G401 (cell line): ENCODE results near the gene AMOT. TPM values are rescaled to one million over a fixed set of nuclear protein-coding genes. Genes with fewer than 3 reads are reported as not detected.

Experiments used
- DNase-seq: peaks from one replicate; pipeline ENCODE4 v3.0.0-alpha.2; 2015; ENCODE audit warnings: low spot score
- in situ Hi-C: cut with HindIII; loops from 2 replicates; pipeline ENCODE4 v1.10.0; 2016; ENCODE audit warnings: low sequenced_read_pairs, mixed read lengths
- total RNA-seq: library from RNA; depleted of rRNA; stranded (reverse); fragments of >200 nt; shearing (Covaris generic); gene quantifications from 2 replicates; pipeline ENCODE4 v1.2.3, GENCODE V29; 2014

AMOT gene
- total RNA-seq, 1 experiment from 2014 or later = not detected

- in situ Hi-C loops = no loop called here
- no peak for DNase-seq
These were observed 3.6 kb upstream of the AMOT start for GRCh38 chrX:112844250-112844649.

GRCh38 chrX:112841820-112842157 lies 1.2 kb upstream of the AMOT start:
- DNase-seq = no peak
- in situ Hi-C loops = no loop called here

DNA sequence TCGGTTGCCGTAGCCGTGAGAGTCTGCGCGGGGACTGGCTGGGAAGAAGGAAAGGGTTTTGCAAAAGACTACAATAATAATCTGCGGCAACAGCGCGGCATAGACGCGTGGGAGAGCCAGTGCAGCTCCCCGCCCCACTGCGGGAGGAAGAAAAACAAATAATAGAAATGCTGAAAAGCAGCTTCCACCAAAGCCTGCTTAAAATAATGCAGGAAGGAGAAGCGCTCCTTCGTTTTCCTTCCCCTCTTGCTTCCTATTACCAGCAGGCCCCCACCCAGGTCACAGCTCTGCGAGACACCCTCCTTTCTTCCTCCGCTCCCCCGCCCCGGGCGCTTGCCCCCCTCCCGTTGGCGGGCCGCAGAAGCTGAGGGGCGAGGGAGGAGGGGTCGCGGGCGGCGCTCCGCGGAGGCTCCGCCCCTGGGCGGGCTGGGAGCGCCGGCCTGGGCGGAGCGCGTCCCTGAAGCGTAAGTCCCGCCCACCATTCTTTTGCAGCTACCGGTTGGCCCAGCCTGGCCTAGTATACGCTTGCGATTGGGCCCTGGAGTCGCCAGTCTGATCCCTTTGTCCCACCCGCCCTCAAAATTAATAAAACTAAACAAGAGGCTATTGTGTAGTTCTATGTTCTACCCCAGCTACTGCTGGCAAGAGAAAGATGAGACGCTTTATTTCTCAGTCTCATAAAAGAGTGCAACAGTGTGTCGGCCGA lies 636 bp upstream of the AMOT start:
- DNase-seq = peak; percentile 88
- in situ Hi-C loops = no loop called here

DNA sequence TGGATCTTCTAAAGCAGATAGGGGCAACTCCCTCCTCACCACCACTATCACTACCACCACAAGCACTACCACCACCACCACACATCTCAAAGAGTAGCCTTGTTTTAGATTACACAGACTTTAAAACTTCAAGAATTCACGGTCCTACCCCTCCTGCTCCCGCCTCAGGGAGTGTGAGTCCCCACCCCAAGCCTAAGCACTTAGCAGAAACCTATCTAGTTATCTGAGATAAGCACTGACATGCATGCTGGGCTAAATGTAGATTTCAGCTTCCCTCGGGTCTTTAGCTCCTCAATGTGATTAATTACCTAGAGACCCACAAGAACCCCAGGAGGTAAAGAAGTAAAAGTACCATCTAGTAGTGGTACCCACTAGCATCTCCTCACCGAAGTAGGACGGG lies 775 bp downstream of the AMOT start:
- in situ Hi-C loops = no loop called here
- no peak for DNase-seq

DNA sequence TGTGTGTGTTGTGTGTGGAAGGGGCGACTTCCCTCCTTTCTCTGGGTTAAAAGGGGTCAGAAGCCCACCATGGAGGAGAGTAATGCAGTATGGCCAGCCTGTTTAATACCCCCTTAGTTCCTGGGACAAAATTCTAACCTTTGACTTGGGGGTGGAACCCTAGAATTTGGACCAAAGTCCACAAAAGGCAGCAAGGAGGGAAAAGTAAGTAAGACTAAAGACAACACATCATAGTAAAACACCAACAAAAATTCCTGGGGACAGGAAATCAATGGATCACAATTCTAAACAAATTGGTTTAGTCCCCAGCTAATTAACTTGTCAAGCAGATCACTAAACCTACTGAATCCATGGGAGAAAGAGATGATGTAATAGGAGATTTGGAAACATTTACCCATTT lies 3.1 kb downstream of the AMOT start:
- no peak for DNase-seq
- in situ Hi-C loops = no loop called here

GRCh38 chrX:112835019-112835418 lies 5.6 kb downstream of the AMOT start:
- DNase-seq = no peak
- in situ Hi-C loops = no loop called here

DNA sequence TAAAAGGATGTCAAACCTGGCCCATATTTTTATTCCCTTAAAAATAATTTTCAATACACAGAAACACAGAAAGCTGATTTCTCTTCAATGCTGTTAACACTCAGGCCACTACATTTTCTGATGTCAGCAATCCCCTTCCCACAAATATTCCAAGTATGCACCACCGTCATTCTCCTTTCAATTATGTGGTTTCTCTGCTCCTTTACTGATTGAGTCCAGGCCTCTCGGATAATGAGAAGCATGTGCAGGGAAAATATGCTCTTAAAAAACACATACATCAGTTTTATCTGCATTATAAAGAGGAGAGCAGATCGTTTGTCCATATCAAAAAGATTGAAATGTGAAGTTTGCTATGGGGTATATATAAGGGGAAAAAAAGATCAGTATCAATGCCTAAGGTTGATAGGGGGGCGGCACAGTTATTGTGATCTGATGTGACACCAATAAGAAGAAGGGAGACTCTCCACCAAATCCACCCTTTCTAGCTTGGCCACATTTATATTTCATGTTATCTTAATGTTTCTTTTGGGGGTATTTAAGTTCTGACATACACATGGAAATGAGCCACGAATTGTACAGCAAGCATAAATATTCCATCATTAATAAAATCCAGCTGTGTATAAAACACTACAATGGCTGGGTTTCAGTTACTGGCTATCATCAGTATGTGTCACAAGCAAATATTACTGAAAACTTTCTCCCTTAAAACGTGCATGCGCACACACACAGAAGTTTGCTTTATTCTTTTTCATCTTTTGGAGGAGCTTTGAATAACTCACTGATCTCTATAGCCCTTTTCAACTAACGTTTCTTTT lies 6.4 kb downstream of the AMOT start:
- in situ Hi-C loops = no loop called here
- DNase-seq = no peak

GRCh38 chrX:112832481-112833095 lies 8.0 kb downstream of the AMOT start:
- DNase-seq = no peak

GRCh38 chrX:112830540-112830939 lies 10.1 kb downstream of the AMOT start:
- no peak for DNase-seq
- in situ Hi-C loops = no loop called here

More at GRCh38 chrX:112832481-112833095, 8.0 kb downstream of the AMOT start:
- in situ Hi-C loops = no loop called here

DNA sequence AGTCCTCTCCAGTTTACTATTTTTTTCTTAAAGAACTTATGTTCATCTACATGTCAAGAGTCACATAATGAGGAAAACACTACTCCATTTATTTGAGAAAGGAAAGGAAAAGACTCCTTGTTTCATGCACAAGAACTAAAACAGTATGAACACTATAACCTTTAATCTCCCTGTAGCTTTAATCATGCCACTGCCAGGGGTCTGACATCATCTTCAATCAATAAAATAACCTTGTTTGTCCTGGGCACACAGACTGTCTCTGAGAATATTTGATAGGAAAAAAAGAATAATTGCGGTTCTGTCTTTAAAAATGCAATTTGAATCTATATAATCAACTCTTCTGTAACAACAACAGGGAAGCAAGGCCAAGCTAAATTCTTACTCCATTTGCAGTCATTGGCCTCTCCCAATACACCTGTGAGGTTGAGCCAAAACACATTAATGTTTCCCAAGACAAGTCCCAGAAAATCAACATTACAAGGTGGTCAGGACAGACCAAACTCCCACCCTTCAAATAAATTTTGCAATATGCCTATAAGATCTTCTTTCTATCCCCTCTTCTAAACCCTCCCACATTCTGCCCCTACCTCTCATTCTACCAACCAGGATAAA lies 13.2 kb downstream of the AMOT start:
- no peak for DNase-seq
- in situ Hi-C loops = no loop called here

DNA sequence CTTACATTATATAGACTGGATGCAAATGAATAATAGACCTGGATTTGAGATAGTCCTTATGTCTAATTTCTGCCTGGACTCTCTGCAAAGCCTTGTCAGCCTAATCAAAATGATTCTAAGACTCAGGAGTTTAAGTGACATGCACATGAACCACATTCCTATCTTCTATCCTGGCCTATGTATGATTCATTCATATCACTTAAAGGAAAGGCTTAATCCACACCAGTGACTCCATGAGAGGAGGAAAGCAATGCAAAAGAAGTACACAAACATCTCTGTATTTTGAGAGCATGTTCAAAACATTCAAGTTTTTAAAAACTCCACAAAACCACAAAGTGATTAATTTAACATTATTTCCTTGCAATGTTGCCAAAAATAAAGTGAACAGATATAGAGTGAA lies 14.6 kb downstream of the AMOT start:
- in situ Hi-C loops = no loop called here

DNA sequence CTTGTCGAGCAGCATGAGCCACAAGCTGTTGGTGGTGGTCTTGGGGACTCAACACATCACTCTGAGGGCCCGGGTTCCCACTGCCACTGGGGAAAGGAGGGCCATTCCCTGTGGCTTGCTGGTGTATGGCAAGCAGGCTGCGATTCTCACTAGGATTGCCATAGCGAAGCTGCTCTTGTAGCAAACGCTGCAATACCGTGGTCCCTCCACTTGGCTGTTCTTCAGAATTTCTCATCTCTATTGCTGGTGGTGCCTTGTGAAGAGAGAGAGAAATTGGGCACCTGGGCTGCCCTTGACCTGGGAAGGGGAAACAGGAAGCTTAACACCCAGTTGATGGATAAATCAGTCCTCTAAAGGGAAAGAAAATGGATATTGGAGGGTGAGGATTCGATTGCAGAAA lies 17.7 kb downstream of the AMOT start:
- no peak for DNase-seq
- in situ Hi-C loops = no loop called here

More for the DNA sequence above, 14.6 kb downstream of the AMOT start:
- DNase-seq = no peak

- in situ Hi-C loops = no loop called here
- DNase-seq = no peak
These were observed 20.0 kb downstream of the AMOT start for GRCh38 chrX:112820364-112821268.

- in situ Hi-C loops = no loop called here
- no peak for DNase-seq
These were observed 20.8 kb downstream of the AMOT start for GRCh38 chrX:112819813-112820212.

DNA sequence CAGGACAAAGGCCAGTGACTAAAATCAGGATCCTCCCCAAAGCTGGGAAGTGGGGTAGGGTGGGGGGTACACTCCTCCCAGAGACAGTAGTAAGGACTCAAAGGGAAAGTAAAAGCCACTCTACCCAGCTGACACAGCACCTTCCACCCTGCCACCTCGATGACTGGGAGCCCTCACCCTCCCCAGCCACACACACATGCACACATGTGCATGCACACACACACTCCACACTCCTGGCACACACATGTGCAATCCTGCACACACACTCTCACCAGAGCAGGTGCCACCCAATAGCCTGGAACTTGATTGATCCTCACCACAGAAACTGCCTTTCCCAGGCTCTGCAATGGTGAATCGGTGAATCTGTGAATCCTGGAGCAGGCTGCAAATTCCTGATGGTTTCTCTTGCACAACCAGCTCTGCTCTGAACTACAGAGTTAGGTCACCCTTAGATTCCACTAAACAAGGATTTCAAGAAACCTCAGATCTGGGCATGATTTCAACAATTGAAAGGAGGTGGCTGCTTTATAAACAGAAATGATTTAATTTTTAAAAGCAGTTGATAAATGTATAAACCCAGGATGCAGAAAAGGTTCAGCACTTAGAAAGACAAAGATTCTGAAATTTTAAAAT lies 21.5 kb downstream of the AMOT start:
- in situ Hi-C loops = no loop called here
- no peak for DNase-seq

DNA sequence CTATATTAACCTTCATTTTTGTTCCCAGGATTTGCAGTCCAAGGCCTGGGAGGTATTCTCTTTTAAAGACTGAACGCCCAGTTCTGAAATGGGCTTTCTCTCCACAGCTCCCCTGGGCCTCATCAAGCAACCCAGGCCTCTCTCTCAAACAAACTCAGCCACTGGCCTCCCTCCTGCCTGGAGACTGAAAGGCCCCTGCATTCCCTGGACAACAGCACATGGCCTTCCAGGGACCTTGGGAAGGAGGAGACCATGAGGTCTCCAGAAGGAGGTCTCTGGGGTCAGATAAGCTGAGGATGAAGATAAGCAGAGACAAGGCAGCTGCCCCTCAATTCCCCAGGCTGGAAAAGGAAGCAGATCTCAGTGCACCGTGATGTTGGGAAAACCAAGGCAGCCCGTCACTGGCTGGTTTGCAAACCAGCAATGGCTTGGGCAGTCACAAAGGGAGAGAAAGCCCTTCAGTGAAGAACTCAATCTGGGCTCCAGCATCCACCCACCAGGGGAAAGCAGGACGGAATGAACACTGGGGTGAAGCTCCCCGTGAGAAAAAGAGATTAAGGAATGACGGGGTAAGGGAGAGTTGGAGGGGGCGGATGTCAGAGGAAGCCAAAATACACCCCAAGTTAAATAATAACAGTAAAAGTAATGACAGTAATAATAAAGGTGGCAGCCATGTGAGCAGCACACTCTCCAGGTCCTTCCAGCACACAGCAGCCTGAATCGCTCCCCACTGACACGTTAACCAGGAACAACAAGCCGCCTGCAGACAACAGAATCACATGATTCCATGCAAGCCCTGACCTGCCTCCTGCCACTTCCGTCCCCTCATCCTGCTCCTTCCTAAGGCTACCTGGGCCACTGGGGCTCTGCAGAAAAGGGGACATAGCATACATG lies 22.3 kb downstream of the AMOT start:
- DNase-seq = no peak
- in situ Hi-C loops = no loop called here

DNA sequence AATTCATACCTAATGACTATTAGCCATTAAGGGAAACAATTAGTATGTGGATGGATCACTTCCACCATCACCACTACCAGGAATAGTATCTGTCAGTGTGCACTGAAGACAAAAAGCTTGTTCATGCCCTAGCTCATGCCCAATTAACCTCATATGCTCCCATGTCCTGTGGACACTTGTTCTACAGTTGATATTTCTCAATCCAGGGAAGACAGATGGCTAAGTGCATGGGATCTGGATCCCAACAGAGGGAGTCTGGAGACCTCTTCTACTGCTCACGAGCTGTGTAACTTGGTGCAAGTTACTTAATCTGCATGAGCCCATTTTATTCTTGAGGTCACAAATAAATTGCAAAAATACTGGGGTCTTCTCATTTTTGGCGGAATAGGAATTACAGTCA lies 23.7 kb downstream of the AMOT start:
- DNase-seq = no peak
- in situ Hi-C loops = no loop called here

DNA sequence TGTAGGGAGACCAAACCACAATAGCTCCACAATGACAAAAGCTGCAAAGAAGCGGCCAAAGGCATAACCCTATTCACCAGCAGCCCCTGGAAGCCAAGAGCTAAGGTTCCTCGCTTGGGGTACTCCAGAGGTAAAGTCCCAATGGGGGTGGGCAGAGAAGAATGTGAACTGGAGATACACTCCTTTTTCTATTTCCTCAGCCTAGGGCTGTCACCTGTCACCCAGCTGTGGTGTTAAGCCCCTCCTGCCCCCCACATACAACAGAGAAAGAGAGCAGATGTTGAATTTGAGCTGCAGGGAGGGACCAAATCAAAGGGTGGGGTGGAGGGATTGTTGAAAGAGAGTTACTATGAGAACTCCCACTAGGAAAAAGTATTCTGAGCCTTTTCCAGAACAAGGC lies 26.1 kb downstream of the AMOT start:
- DNase-seq = no peak
- in situ Hi-C loops = no loop called here
